COLO668 (cell line): Measurements from ENCODE around the gene PPP2CA.
A peak's percentile ranks its signal among the peaks of the same experiment; 100 is the strongest.
"Not testable (repeated sequence)": the region's sequence is repeated elsewhere in the genome, so short reads cannot be mapped to it uniquely, and the experiment has no call there.

Experiments used
- DNase-seq: peaks from one replicate; lab custom pipeline; 2025; ENCODE audit not compliant: unreplicated experiment; lab: John Stamatoyannopoulos, UW

Gene PPP2CA

DNA sequence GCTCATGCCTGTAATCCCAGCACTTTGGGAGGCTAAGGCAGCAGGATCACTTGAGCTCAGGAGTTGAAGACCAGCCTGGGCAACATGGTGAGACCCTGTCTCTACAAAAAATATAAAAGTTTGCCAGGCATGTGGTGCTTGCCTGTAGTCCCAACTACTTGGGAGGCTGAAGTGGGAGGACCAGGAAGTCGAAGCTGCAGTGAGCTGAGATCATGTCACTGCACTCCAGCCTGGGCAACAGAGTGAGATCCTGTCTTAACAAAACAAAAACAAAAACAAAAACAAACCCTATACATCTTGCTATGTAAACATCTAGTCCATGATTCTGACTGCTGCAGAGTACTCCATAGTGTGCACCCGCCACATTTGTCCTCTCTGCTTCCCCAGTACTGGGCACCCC is 19.8 kb upstream of the PPP2CA start:
- no peak for DNase-seq

DNA sequence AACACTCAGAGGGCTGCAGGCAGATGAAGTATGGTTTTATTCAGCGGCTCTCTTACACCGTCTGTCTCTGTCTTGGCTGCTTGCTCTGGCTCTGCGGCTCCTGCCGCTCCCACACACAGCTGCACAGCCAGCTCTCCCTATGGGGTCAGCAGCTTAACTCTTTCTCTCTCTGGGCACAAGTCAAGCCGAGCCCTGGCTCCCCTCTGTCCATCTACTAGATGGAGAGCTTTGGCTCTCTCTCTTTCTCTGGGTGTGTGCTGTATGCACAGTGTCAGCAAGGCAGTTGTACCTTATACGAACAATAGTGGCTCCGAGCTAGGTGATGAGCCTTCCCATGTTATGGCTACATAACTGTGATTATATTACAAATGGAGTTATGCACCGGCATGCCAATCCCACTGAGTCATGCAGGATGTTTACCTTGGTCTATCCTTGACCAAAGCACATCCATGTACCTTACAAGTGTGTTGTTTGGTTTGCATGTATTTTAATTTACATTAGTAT is 19.3 kb upstream of the PPP2CA start:
- peak; percentile 4 for DNase-seq

DNA sequence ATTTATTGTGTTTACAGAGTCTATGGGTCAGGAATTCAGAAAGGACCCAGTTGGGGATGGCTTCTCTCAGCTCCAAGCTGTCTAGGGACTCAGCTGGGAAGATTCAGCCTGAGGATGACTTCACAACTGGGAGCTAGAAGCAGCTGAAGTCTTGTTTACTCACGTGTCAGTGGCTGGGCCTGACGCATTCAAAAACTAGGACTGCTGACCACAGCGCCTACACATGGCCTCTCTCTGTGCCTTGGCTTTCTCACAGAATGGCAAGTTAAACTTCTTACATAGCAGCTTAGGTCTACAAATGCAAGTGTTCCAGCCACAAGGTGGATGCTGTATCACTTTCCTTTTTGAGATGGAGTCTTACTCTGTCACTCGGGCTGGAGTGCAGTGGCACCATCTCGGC is 16.3 kb upstream of the PPP2CA start:
- DNase-seq = no peak

DNA sequence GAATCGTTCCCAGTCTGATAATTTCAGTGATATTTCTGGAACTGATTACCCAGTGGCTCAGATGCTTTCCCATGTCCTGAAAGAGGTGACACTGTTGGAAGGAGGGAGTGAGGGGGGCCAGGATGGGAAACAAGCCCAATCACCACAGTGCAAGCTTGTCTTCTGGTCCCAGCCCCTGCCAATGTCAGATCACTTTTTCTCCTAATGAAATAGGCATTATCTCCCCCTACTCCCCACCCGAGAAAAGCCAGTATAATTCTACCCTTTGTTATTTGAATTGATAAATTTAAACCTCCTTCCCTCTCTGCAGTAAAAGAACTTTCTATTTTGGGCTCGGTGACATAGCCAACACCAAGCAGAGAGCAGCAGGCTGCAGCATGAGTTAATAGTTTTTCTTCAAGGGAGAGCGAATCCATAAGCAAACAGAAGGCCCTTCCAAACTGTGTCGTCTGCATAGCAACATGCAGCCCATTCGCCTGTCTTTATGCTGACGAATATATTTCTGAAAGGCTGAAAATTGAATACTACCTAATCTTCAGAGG is 14.6 kb upstream of the PPP2CA start:
- DNase-seq = no peak

DNA sequence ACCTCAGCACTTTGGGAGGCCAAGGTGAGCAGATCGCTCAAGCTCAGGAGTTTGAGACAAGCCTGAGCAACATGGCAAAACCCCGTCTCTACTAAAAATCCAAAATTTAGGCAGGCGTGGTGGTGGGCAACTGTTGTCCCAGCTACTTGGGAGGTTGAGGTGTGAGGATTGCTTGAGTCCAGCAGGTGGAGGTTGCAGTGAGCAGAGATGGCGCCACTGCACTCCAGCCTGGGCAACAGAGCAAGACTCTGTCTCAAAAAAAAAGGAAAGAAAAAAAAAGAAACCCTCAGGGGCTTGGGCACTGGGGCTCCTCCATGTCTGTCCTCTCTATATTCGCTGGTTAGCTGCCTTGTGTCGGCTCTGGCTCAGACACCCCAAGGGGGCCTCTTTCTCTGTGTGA is 10.9 kb upstream of the PPP2CA start:
- DNase-seq = no peak

DNA sequence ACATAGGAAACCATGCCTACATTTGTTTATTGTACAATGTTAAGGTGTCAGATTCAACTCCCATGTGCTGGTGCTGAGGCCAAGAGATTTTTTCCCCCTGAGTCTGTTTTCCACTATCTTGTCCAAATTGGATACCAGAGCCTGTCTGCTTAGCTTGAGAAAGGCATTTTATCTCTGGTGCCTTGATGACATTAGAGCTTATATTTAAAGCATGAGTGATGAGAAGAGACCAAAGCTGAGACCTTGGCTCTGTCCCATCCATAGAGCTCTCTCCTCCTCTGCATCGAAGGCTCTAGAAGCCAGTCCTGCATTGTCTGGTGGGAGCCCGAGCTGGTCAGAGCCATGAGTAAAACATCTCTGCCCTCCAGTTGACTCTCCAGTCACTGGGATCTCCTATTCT is 10.4 kb upstream of the PPP2CA start:
- no peak for DNase-seq

DNA sequence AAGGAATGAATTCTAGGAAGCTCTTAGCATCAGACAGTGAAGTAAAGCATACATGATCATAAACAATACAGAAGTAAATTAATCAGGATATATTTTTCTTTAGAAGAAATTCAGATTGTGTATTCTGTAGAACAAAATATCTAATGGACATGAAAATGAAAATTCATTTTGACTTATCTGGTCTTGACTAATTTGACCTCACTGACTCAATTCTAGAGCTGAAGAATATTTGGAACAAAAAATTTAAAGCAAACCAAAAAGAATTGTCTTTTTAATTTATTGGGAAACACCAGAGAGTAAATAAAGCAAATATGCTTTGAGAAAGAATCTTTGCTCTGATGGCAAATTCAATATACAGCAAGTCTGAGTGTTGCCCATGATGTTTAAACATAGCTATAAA is 2.8 kb upstream of the PPP2CA start:
- no peak for DNase-seq

DNA sequence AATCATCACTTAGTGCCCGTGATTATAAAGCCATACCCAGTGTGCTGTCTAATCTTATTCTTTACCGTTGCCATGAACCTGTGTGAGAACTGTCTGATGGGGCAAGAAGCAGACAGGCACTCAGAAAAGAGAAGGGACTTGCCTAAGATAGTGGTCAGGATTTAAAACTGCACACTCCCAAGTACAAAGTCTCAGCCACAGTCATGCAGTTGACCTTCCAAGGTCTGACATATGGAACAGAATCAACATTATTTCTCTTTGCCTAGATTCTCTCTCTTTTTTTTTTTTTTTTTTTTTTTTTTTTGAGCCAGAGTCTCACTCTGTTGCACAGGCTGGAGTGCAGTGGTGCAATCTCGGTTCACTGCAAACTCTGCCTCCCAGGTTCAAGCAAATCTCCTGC is 1.9 kb upstream of the PPP2CA start:
- no peak for DNase-seq

DNA sequence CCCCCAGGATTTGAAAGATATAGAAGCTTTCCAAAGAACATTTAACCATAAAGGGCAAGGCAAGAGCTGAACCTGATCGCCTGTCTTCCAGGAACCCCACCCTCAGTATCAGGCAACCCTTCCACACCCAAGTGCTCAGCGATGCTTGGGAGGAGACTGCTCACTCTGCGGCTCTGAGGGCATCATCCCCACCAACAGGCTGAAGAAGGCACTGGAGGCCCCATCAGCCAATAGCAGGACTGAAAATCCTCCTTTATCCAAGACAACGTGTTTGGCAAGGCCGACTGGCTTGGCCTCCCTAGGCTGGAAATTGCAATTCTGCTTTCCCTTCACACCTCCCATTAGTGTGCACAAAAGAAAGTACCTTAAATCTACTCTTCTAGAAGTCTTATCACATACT is 1.4 kb upstream of the PPP2CA start:
- peak; percentile 16 for DNase-seq

DNA sequence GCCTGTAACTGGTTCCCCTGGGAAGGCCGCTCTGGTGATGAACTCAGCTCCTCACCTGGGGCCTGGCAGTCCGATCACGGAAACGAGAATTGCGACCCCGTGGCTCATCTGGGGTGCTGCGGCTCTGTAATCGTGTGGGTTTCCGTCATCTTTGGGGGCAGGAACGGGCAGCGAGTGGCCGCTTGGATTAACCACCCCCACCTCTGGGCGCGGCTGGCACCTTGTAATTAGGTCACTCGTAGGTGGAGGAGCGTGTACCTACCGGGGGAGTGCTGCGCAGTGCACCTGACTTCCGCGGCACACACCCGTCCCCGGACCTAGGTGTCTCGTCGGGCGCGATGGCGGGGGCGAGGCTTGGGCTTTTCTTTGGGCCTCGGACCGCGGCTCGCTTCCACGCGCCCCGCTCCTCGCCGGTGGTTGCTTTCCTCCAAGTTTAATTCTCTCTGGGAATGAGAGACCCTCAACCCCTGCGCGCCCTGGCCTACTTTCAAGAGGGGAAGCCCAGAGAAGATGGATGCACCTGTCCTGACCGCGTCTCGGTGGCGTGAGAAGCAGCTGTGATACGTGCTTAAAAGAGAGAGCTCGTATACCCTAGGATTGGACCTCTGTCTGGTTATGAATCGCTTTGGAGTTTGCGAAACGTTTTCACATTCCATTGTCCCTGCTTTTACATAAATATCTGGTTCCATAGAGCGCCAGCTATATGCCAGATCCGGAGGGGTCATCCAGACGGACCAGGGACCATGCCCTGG is 744 bp upstream of the PPP2CA start:
- DNase-seq = peak; percentile 84

DNA sequence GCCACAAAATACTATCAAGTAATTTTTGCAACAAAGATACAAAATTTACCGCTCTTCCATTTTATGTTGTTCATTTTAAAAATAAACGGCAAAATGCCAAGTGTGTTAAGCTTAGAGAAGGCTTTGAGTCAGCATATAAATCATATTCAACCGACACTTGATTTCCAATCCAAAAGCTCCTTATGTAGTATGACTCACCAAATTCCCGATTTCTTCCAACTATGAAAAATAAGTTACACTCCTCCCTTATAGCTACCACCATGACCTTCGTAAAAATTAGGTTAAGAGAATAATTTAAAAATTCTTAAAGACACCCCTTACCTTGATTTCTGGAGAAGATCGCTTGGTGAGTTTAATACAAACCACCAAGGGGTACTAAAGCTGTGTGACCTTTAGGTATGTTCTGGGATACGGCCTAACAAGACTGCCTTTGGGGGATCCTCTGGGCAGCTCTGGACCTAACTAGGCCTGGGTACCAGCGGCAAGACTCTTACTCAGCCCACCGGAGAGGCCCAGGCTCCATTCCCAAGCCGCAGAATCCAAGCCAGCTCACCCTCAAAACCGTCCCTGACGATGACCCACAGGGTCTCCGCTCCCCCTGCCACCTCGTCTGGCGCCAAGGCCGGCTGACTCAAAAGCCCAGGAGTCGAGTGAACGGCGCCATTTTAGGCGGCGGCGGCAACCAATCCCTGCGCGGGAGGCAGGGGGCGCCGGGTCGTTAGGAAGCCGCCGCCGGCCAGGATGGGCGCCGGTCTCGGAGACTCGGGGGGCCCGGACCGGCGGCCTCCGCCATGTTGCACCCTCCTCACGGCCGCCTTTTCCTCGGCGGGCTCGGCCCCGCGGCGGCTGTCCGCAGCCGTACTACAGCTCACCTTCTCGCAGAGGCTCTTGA is 739 bp downstream of the PPP2CA start:
- DNase-seq = peak; percentile 63

DNA sequence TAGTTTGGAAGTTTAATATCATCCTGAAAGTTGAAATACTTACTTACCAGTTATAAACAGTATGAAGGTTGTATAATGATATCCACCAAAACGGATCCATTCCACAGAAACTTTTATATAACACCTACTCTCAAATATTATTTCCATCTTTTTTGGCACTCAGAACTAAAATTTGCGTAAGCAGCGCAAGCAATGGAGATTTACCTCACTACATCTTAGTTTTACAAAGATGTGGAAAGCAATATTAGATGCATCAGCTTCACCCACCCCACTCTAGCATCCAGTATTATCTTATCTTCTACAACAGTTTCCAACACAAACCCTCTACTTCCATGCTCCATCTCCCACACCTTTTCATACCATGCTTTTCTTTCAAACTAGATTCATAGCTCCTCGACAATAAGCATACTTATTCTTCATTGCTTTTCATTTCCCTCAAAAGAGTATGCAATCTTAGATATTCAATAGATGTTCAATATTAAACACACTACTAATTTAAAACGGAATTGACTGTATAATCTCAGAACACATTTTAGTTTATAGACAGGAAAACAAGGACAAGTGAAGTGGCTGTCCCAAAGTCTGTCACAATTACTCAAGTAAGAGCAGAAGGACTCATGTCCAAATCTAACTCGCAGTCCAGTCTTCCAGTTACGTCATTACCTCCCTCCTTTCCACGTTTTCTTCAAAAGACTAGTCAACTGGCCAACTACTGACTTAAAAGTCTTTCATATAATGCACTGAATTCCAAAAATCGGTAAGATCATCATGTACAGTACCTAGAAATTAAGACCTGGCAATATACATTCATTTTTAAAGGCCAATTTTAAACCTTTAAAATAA is 2.2 kb downstream of the PPP2CA start:
- no peak for DNase-seq

DNA sequence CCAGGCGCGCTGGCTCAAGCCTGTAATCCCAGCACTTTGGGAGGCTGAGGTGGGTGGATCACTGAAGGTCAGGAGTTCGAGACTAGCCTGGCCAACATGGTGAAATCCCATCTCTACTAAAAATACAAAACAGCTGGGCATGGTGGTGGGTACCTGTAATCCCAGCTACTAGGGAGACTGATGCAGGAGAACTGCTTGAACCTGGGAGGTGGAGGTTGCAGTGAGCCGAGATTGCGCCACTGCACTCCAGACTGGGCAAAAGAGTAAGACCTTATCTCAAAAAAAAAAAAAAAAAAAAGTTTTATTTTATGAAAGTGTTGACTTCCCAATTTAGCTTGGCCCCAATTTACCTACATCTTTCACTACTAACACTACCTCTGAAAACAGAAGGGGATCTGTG is 4.2 kb downstream of the PPP2CA start:
- not testable (repeated sequence) for DNase-seq

DNA sequence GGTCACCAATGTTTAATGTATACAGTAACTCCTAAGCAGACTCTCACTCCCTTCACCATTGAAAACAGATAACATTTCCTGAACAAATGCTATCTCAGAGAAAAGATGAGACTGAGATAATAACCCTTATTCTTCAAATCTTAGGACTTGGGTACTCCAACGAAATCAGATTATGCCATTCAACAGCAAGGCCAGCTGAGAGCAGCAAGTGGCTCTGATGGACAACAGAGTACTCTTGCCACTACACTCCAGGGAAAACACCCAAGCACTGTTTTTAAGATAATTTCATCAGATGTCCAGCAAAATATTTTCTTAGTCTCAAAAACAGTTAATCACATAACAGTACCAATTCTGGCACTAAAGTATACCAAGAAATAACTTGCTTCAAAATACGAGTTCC is 10.1 kb downstream of the PPP2CA start:
- no peak for DNase-seq

DNA sequence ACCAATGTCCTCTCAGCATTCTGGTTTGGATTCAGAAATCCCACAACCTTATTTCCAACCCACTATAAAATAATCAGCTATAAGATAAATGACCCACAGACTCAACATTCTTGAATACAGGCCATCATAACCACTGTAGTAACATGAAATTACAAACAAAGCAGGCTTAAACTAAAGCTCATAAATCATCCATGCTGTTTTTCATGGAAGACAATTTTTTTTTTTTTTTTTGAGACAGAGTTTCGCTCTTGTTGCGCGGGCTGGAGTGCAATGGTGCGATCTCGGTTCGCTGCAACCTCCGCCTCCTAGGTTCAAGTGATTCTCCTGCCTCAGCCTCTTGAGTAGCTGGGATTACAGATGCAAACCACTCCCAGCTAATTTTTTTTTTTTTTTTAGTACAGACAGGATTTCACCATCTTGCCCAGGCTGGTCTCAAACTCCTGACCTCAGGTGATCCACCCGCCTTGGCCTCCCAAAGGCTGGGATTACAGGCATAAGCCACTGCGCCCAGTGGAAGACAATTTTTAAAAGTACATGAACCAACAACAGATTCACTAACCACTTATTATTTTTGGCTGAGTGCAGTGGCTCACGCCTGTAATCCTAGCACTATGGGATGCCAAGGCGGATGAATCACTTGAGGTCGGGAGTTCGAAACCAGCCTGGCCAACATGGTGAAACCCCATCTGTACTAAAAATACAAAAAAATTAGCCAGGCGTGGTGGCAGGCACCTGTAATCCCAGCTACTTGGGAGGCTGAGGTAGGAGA is 14.4 kb downstream of the PPP2CA start:
- not testable (repeated sequence) for DNase-seq

DNA sequence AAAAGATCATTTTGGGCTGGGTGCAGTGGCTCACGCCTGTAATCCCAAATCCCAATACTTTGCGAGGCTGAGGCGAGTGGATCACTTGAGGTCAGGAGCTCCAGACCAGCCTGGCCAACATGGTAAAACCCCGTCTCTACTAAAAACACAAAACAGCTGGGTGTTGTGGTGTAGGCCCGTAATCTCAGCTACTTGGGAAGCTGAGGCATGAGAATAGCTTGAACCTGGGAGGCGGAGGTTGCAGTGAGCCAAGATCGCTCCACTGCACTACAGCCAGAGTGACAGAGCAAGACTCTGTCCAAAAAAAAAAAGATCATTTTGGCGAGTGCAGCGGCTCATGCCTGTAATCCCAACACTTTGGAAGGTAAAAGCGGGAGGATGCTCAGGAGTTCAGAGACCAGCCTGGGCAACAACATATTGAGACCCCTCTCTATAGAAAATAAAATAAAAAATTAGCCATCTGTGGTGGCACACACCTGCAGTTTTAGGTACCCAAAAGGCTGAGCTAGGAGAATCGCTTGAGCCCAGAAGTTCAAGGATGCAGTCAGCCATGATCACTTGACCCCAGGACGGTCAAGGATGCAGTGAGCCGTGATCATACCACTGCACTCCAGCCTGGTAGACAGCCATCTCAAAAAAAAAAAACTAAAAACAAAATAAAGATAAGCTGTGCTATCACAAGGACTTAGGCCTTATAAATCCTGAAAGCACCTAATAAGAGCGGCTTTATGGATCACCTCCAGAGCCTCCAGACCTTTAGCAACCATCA is 16.2 kb downstream of the PPP2CA start:
- DNase-seq = no peak

DNA sequence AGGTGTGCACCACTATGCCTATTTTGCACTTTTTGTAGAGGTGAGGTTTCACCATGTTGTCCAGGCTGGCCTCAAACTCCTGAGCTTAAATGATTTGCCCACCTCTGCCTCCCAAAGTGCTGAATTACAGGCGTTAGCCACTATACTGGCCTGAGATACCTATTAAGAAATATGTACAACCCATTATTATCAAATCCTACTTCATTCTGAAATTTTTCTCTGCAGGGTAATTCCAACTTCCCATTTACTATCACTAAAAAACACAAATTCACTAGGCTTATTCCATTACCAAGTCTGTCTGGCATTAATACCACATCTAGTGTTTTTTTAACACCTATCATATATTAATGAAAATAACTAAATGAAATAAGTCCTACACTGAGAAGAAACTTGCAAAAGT is 18.2 kb downstream of the PPP2CA start:
- no peak for DNase-seq

DNA sequence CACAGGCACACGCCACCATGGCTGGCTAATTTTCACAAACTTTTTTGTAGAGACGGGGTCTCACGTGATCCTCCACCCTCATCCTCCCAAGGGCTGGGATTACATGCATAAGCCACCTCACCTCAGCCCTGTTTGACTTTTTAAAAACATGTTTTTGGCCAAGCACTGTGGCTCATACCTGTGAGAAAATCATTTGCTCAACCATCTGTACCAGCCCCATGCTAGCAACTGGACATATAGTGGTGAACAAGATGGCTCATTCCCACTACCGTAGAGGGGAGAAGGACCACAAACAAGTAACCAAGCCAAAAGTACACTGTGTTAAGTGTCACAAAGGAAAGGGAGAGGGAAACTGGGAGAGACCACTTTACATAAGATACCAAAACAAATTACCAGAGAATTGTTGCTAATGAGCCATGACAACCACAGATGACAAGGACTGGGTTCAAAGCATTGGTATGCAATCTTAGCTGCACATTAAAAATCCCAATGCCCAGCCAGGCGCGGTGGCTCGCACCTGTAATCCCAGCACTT is 19.2 kb downstream of the PPP2CA start:
- DNase-seq = no peak

DNA sequence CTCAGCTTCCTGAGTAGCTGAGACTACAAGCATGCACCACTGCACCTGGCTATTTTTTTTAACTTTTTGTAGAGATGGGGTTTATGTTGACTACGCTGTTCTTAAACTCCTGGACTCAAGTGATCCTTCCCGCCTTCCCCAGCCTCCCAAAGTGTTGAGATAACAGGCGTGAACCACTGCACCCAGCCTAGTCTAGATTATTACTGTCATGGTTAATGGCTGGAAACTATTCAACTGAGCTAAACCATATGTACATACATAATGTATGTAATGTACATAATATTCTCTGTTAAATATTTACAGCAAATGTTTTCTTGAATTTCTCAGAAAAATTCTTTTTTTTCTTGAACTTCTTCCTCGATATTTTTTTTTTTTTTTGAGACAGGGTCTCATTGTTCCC is 21.3 kb downstream of the PPP2CA start:
- no peak for DNase-seq
